LNCAP (cell line): ENCODE results near the gene CCNI2.

Source experiments
- CTCF ChIP-seq: fragments of 450-650 bp; IDR thresholded peaks from 2 replicates; pipeline ENCODE4 v1.5.1; 2017; ENCODE audit warnings: mild to moderate bottlenecking

CCNI2 gene

GRCh38 chr5:132764051-132764450 lies 16.8 kb downstream of the CCNI2 start:
- TF ChIP-seq CTCF, result no peak

GRCh38 chr5:132764671-132765238 lies 17.5 kb downstream of the CCNI2 start:
- no peak for TF ChIP-seq CTCF

GRCh38 chr5:132765311-132766019 lies 18.2 kb downstream of the CCNI2 start:
- no peak for TF ChIP-seq CTCF

- TF ChIP-seq CTCF, result no peak
Observed at GRCh38 chr5:132766020-132766805, 19.0 kb downstream of the CCNI2 start.

- no peak for TF ChIP-seq CTCF
Observed at GRCh38 chr5:132766806-132767055, 19.5 kb downstream of the CCNI2 start.

- TF ChIP-seq CTCF, result no peak
Observed at GRCh38 chr5:132767150-132767549, 19.9 kb downstream of the CCNI2 start.

- no peak for TF ChIP-seq CTCF
Observed at GRCh38 chr5:132768485-132768868, 21.3 kb downstream of the CCNI2 start.
